DMS153 treated with DMSO at 0.1 percent for 48 hours (cell line): ENCODE data around the gene ASB18.
"Not testable (repeated sequence)": the region's sequence is repeated elsewhere in the genome, so short reads cannot be mapped to it uniquely, and the experiment has no call there.

Experiments used
- DNase-seq: peaks from one replicate; lab custom pipeline; 2025; ENCODE audit not compliant: unreplicated experiment; lab: John Stamatoyannopoulos, UW

The ASB18 gene

GRCh38 chr2:236287656-236288055 lies 23.4 kb upstream of the ASB18 start:
- no peak for DNase-seq

- no peak for DNase-seq
These were observed 22.8 kb upstream of the ASB18 start for GRCh38 chr2:236286873-236287545.

- DNase-seq: no peak
These were observed 20.0 kb upstream of the ASB18 start for GRCh38 chr2:236284208-236284607.

GRCh38 chr2:236282406-236282805 lies 18.2 kb upstream of the ASB18 start:
- DNase-seq: no peak

GRCh38 chr2:236281423-236281822 lies 17.2 kb upstream of the ASB18 start:
- no peak for DNase-seq

- no peak for DNase-seq
These were observed 8.9 kb upstream of the ASB18 start for GRCh38 chr2:236273126-236273525.

- no peak for DNase-seq
These were observed 7.6 kb upstream of the ASB18 start for GRCh38 chr2:236271851-236272250.

- not testable (repeated sequence) for DNase-seq
These were observed 5.7 kb upstream of the ASB18 start for GRCh38 chr2:236269876-236270275.

- DNase-seq: no peak
These were observed 1.5 kb upstream of the ASB18 start for GRCh38 chr2:236265675-236266074.

- no peak for DNase-seq
These were observed 2.0 kb downstream of the ASB18 start for GRCh38 chr2:236262238-236262637.

- DNase-seq: no peak
These were observed 2.8 kb downstream of the ASB18 start for GRCh38 chr2:236261452-236261851.

GRCh38 chr2:236259371-236259770 lies 4.8 kb downstream of the ASB18 start:
- DNase-seq: no peak

GRCh38 chr2:236257575-236257974 lies 6.6 kb downstream of the ASB18 start:
- DNase-seq: no peak

GRCh38 chr2:236257136-236257535 lies 7.1 kb downstream of the ASB18 start:
- no peak for DNase-seq

- no peak for DNase-seq
These were observed 7.7 kb downstream of the ASB18 start for GRCh38 chr2:236256366-236256985.

- DNase-seq: no peak
These were observed 9.5 kb downstream of the ASB18 start for GRCh38 chr2:236254674-236255073.

GRCh38 chr2:236254001-236254400 lies 10.2 kb downstream of the ASB18 start:
- DNase-seq: no peak

GRCh38 chr2:236252602-236253001 lies 11.6 kb downstream of the ASB18 start:
- no peak for DNase-seq

- DNase-seq: peak; percentile 30
These were observed 13.2 kb downstream of the ASB18 start for GRCh38 chr2:236250909-236251579.

- DNase-seq: no peak
These were observed 13.9 kb downstream of the ASB18 start for GRCh38 chr2:236250286-236250685.

GRCh38 chr2:236249066-236249465 lies 15.1 kb downstream of the ASB18 start:
- no peak for DNase-seq

- no peak for DNase-seq
These were observed 17.4 kb downstream of the ASB18 start for GRCh38 chr2:236246711-236247246.
